Breast epithelium (tissue), 3 donors: ENCODE results near the gene CNTN5.

Experiments
- POLR2A ChIP-seq: fragments of 450-650 bp; IDR thresholded peaks from one replicate; pipeline ENCODE4 v1.6.1; 2016; ENCODE audit warnings: antibody characterized with exemption, mild to moderate bottlenecking, moderate library complexity
- POLR2AphosphoS5 ChIP-seq, 3 donors: sonication (generic); formaldehyde crosslinking; IDR thresholded peaks; one replicate each; pipeline ENCODE4 v1.6.1; 2017; ENCODE audit warnings: antibody characterized with exemption in 3 of 3
- TF ChIP-seq, protein P1 (sequence below), 3 donors: fragments of 450-650 bp; IDR thresholded peaks; one replicate each; pipeline ENCODE4 v1.5.1; 2016 to 2017; ENCODE audit warnings: antibody characterized with exemption in 3 of 3, mild to moderate bottlenecking in 3 of 3, moderate library complexity in 3 of 3

DNA sequence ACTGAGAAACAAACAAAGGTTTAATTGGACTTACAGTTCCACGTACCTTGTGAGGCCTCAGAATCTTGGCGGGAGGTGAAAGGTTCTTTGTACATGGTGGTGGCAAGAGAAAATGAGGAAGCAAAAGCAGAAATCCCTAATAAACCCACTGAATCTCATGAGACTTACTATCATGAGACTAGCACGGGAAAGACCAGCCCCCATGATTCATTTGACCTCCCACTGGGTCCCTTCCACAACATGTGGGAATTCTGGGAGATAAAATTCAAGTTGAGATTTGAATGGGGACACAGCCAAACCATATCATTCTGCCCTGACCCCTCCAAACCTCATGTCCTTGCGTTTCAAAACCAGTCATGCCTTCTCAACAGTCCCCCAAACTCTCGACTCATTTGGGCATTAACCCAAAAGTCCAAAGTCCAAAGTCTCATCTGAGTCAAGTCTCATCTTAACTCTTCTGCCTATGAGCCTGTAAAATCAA lies 617.4 kb downstream of the CNTN5 start:
- TF ChIP-seq, protein P1, sequence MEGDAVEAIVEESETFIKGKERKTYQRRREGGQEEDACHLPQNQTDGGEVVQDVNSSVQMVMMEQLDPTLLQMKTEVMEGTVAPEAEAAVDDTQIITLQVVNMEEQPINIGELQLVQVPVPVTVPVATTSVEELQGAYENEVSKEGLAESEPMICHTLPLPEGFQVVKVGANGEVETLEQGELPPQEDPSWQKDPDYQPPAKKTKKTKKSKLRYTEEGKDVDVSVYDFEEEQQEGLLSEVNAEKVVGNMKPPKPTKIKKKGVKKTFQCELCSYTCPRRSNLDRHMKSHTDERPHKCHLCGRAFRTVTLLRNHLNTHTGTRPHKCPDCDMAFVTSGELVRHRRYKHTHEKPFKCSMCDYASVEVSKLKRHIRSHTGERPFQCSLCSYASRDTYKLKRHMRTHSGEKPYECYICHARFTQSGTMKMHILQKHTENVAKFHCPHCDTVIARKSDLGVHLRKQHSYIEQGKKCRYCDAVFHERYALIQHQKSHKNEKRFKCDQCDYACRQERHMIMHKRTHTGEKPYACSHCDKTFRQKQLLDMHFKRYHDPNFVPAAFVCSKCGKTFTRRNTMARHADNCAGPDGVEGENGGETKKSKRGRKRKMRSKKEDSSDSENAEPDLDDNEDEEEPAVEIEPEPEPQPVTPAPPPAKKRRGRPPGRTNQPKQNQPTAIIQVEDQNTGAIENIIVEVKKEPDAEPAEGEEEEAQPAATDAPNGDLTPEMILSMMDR (IDR thresholded peaks at IDR 0.05): no peak
- TF ChIP-seq POLR2AphosphoS5 (IDR thresholded peaks at IDR 0.05) (no peak), POLR2A (no peak)
